ENCODE measurements around the gene STK32B. TPM values are rescaled to one million over a fixed set of nuclear protein-coding genes. Genes with fewer than 3 reads are reported as not detected.

STK32B gene
- total and polyA plus RNA-seq, 9 of the 15 experiments (the other 6 are each of a cell fraction or from before 2014, with no cell fraction given) = 0.03 to 0.20 (median 0.07) TPM; not detected in 2

DNA sequence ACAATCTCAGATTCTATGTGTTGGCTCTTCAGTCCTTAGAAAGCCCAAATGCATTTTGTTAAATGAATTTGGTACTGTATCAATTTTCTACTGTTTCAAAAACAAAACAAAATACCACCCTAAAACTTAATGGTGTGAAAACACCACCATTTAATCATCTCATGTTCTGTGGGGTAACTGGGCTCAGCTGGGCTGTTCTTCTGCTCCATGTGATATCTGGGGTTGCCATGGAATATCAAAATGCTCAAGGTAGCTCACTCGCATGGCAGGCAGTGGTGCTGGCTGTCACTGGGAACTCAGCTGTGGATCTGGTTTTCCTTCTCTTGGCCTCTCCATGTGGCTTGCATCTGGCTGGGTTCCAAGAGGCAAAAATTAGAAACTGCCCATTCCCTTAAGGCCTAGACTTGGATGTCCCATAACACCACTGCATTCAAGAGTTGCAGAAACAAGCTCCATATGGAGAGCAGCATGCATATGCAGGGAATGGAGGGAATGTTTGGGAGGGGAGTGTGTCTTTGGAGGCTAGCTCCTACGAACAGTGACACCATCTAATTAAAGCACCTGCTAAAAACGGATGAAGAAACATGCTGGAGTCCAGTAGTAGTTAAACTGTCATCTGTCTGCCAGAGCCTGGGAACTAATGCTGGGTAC, 279.2 kb downstream of the STK32B start:
- FAIRE-seq (no peak), ATAC-seq (no peak), DNase-seq (ENCODE audit: extremely low read depth in 1 of 4, low spot score in 3 of 4) (no peak)
- Histone ChIP-seq H3K9me3 (replicated peaks; ENCODE audit: control insufficient read depth, insufficient read depth, low read depth, low read length) (no peaks in the 10 kb centered on the region), H3K79me2 (ENCODE audit: control insufficient read depth, insufficient read depth, low read length) (no peaks in the 10 kb centered on the region), H3K9ac (ENCODE audit: insufficient read depth in 1 of 2, low read depth in 2 of 2, low read length in 2 of 2) (no peak overlapping the region), H2AFZ (ENCODE audit: low read depth, low read length) (no peak overlapping the region), H3K36me3 (ENCODE audit: control insufficient read depth, insufficient read depth, low read length) (no peaks in the 10 kb centered on the region), H3K27ac (ENCODE audit: extremely low read depth, low read depth, low read length) (no peak overlapping the region), H3K4me2 (ENCODE audit: insufficient read depth, low read length) (no peak overlapping the region), H3K4me3 (no peak overlapping the region), H4K20me1 (replicated peaks; ENCODE audit: control insufficient read depth, insufficient read depth, low read length) (no peaks in the 10 kb centered on the region), H3K4me1 (replicated peaks in 1 of 2; ENCODE audit: control insufficient read depth in 2 of 2, insufficient read depth in 2 of 2, low read length in 2 of 2) (no peaks in the 10 kb centered on the region), H3K27me3 (ENCODE audit: control insufficient read depth in 2 of 2, insufficient read depth in 2 of 2, low read length in 2 of 2) (no peaks in the 10 kb centered on the region), H3K9me1 (ENCODE audit: control insufficient read depth, insufficient read depth, low read length) (no peaks in the 10 kb centered on the region)
- in situ Hi-C loops (cut with MboI) = no loop called here
- no TSS peak for BruUV-seq (replicated peaks)
- ChIA-PET CTCF (ENCODE audit: low intra/inter-chr PET ratio) (no interaction called here), POLR2A (interaction anchor here (0.7 kb wide), 1 partner anchor 39 kb away, joined by 3 read pairs; no protein-coding TSS in a partner anchor)
- intact Hi-C loops (cut with micrococcal nuclease) = no loop called here
- 0% methylated on average over 3 of the region's 3 CpGs for WGBS (ENCODE audit: insufficient coverage, low coverage, missing lambda C conversion rate)
- no peak for TF ChIP-seq CBX5 (IDR thresholded peaks at IDR 0.05; ENCODE audit: borderline replicate concordance, low read depth)
- no peak for TF ChIP-seq HDAC1 (IDR thresholded peaks at IDR 0.05)
- no peak for TF ChIP-seq BRD9 (IDR thresholded peaks at IDR 0.05; ENCODE audit: low read depth, partially characterized antibody)
- no peak for TF ChIP-seq ZNF263 (CRISPR knock-in tag; IDR thresholded peaks at IDR 0.05; ENCODE audit: borderline replicate concordance)
- no peak for TF ChIP-seq ZNF583 (CRISPR knock-in tag; IDR thresholded peaks at IDR 0.05)
- no peak for TF ChIP-seq BRCA1 (IDR thresholded peaks at IDR 0.05)
- no peak for TF ChIP-seq BRCA1 (CRISPR knock-in tag; IDR thresholded peaks at IDR 0.05)
- TF ChIP-seq HMG20A (CRISPR knock-in tag; conservative IDR thresholded peaks at IDR 0.05) = no peak
